Hematopoietic multipotent progenitor cell treated with erythropoietin and hydrocortisone succinate and interleukin-3 and kit ligand, for 8 days (in vitro differentiated cells): ENCODE measurements around the gene PLEK2.
A peak's percentile ranks its signal among the peaks of the same experiment; 100 is the strongest.
"Not testable (repeated sequence)": the region's sequence is repeated elsewhere in the genome, so short reads cannot be mapped to it uniquely, and the experiment has no call there.

ENCODE experiments used
- DNase-seq: peaks from one replicate; pipeline ENCODE4 v3.0.0-alpha.2; 2015

Gene PLEK2

DNA sequence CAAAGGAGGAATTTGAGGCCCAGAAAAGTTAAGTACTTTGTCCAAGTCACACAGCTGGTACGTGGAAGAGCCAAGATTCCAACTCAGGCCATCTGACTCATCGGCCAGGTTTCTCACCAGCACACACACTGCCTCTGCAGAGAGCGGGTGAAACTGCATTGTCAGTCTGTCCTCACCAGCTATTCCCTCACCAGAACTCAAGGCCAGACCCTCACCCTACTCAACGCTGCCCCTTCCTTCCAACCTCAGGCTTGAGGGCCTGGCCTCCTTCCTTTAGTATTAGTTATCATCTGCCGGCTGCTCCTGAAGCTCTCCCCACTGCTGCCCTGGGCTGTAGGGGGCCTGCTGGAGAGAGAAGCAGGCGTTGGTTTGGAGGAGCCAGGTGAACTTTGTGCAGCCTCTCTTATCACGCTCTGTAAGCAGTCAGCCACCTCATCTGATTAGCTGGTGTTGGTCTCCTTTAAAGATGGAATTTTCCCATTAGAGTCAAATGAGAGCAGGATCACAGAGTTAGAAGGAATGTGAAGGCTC is 16.6 kb upstream of the PLEK2 start:
- DNase-seq: no peak

DNA sequence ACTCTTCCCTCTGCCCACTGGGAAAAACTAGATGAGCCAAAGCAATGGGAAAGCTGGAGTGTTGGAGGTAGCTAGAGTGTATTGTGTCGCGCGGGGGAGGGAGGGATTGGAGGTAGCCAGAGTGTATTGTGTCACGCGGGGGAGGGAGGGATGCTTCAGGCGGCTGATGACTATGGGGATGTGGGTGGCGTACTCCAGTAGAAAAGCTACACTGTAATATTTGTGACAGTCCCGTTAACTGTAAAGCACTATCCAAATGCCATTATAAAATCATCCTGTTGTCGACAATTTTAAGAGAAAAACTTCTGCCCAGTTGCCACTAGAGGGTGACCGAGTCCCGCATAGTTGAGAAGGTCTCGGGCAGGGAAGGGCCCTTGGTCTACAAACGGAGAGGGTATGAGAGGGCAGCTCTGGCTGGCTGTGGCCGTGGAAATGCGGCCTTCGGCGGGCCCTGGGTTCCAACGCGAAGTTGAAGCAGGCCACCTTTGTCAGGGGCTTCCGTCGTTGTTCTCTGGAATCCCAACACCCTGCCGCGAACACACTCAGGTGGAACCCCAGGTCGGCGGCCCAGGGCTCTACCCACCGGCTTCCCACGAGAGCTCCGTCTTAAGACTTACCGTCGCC is 15.1 kb upstream of the PLEK2 start:
- peak; percentile 86 for DNase-seq

DNA sequence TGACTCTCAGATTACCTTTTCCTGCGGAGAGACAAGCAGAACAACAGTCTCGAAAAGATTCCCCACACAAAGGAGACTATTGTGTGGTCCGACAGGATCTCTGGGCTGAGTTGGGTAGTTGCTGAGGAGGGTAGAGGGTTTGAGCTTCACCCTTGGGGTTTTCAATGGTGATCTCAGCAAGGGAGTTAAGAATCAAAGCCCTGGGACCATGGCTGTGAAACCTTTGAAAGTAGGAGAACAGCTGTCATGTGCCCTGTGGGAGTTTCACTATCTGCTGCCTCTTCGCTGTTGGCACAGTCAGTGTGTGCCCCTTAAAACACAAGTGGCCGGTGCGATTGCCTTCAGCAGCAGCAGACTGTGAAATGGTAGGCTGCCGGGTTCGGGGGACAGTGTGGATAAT is 14.2 kb upstream of the PLEK2 start:
- DNase-seq: no peak

DNA sequence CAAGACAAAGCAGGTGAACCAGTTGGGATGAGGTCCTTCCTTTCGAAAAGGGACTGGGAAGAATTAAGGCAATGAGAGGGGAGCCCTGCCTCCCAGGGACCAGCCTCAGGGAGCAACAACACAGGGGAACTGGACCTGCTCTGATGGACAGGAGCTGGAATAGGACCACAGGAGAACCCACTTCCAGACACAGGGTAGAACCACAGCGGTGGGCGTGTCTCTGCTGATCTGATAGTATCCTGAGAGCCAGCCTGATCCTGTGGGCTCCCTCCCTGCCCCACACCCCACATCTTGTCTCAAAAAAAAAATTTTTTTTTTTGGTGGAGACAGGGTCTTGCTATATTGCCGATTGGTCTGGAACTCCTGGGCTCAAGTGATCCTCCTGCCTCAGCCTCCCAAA is 13.6 kb upstream of the PLEK2 start:
- DNase-seq: peak; percentile 50

DNA sequence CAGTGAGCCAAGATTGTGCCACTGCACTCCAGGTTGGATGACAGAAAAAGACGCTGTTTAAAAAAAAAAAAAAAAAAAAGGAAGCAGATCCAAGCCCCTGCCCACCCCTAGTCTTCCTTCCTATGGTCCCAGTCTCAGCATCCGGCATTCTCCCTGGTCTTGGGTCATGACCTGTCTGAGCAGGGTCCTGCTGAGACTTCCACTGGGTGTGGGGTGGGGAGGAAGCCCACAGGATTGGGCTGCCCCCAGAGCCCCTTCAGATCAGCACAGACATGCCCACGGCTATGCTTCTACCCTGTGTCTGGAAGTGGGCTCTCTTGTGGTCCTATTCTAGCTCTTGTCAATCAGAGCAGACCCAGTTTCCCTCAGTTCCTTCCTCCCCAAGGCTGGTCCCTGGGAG is 12.6 kb upstream of the PLEK2 start:
- no peak for DNase-seq

DNA sequence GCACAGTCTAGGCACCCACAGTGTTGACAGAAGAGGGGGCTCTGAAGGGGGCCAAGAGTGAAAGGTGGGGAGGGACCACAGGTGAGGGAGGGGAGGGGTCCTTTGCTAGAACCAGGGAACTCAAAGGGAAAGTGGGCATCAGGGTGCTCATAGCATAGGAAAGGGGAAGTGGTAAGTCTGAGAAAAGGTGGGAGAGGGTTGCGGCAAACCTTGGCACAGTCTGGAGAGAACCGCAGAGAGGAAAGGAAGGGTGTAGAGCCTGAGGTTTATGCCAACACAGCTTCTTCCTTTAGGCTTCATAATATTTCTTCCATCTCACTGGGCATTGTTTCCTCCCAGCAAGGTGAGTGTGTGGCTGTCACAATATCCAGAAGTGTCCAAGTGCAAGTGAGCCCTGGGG is 11.5 kb upstream of the PLEK2 start:
- peak; percentile 44 for DNase-seq

DNA sequence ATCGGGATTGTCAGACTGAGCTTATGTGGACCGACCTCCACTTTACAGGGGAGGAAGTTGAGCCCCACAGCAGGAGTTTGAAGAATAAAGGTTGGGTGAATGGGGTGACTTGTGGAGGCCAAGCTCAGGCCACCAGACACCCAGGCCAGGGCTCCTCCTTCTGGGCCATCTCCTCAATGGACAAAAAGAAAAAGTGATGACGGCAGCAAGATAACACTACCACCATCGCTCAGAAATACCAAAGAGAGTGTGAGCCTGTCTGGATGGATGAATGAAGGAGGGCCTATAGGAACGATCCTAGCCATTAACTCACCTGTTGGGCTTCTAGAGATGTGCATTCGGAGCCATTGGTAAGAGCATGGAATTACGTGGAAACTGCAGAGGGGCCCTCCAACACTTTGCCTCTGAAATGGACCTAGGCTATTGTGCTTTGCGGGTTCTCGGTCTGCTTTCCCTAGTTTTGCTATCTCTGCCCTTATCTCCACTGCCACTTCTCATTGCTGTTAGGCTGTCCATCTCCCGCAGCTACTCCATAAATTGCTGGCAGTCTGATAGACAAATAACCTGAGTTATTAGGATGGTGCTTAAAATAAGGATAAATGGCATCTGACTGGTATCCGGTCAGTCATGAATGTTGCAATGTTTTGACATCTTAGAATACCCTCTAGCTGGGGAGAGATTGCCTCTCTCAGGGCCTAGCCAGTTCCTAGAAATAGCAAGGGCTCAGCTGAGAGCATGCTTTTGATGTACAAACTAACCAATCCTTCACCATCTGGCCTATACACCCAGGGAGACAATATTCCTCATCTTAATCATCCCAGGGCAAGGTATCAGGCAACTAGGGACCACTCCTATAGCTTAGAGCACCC is 9.6 kb upstream of the PLEK2 start:
- no peak for DNase-seq

DNA sequence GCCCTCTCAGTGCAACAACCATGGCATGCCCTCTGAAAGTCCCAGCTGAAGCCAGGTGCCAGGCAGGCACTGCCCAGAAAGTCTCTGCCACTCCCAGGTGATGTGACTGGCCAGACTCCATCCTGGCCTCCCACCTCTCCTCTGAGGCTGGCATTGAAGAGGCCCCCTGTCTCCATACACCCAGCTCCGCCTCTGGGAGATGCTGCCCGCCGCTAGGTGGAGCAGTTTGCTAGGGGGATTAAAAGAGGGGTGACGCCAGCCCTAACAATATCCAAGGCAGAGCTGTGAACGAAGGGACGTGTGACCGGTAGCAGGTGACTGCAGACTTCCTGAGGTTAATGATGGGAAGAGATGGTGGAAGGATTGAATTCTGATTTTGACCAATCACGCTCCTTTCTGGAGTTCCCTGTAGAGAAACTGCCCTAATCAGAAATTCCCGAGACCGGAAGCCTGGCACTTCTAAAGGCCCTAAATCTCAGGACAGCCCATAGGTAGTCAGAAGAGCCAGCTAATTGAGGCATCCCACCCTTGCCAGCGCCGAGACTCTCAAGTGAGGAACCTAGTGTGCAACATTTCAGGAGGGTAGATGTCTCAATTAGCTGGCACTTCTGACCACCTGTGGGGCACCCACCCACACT is 8.3 kb upstream of the PLEK2 start:
- DNase-seq: peak; percentile 76

DNA sequence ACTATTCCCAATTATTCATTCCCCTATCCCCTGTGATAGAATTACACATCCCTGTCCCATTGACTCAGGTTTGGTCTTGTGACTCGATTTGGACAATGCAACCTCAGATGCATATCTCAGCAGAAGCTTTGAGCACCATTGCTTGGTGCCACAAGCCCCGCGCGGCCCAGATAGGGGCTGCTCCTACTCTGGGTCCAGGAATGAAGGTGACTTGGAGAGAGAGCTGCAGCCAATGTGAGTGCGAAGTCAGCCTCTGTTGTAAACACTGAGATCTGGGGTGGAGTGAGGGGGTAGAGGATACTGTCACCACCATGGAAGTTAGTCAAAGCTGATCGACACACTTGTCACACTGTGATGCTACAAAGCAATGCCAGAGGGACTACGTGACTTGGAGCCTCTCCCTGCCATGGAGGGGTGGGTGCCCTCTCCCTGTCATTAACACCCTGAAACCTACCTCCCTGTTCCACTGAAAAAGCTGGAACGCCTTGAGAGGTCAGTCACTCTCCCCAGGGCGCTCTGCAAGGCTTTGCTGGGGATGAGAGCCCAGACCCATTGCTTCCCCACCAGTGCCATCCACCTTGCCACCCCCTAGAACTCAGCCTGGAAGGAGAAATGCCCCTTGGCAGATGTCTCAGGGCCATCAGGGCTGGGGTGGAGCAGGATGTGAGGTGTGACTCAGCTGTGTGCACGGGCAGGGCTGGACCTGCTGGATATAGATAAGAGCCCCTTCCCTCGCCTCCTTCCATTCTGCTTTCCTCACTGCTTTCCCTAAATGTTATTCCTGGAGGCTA is 6.6 kb upstream of the PLEK2 start:
- DNase-seq: peak; percentile 95

DNA sequence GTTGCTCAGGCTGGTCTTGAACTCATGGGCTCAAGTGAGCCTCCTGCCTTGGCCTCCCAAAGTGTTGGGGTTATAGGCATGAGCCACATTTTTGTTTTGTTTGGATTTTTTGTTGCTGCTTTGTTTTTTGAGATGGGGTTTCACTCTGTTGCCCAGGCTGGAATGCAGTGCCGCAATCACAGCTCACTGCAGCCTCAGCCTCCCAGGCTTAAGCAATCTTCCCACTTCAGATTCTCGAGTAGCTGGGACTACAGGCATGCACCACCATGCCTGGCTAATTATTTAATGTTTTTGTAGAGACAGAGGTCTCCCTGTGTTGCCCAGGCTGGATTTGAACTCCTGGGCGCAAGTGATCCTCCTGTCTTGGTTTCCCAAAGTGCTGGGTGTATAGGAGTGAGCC is 5.7 kb upstream of the PLEK2 start:
- DNase-seq: no peak

DNA sequence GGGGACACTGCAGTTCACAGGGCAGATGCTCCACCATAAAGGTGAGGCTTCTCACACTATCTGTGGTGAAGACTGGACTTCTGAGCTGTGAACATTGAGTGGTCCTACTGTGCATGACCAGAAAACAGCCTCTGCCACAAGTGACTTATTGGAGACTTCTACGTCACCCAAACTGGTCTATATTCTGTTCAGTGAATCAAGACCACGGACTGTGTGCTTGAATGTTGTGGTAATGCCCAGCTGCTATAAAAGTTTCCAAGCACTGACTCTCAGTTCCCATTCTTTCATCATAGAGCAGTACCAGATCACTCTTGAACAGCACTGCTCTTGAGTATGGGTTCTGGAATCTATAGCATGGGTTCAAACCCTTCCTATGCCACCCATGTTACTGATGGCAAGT is 4.8 kb upstream of the PLEK2 start:
- no peak for DNase-seq

DNA sequence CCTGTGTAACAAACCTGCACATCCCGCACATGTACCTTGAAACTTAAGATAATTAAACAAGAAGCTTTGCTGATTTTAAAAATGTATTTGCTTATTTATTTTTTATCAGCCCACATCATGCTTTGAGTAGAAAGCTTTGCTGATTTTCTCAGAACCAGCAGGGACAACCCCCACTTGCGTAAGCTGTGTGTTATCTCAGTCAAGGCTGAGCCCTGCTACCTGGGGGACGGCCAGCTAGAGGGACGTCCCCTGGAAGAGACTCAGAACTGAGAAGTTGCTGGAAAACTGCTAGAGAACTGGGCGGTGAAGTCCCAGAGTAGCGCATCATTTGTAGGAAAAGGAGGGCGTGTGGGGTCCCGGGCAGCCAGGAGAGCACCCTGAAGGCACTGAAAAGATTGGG is 4.1 kb upstream of the PLEK2 start:
- DNase-seq: peak; percentile 86

DNA sequence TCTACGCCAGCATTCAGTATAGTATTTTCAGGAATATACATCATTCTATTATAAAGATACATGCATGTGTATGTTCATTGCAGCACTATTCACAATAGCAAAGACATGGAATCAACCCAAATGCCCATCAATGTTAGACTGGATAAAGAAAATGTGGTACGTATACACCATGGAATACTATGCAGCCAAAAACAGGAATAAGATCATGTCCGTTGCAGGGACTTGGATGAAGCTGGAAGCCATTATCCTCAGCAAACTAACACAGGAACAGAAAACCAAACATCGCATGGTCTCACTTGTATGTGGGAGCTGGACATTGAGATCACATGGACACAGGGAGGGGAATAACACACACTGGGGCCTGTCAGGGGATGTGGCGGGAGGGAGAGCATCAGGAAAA is 3.6 kb upstream of the PLEK2 start:
- DNase-seq: not testable (repeated sequence)

DNA sequence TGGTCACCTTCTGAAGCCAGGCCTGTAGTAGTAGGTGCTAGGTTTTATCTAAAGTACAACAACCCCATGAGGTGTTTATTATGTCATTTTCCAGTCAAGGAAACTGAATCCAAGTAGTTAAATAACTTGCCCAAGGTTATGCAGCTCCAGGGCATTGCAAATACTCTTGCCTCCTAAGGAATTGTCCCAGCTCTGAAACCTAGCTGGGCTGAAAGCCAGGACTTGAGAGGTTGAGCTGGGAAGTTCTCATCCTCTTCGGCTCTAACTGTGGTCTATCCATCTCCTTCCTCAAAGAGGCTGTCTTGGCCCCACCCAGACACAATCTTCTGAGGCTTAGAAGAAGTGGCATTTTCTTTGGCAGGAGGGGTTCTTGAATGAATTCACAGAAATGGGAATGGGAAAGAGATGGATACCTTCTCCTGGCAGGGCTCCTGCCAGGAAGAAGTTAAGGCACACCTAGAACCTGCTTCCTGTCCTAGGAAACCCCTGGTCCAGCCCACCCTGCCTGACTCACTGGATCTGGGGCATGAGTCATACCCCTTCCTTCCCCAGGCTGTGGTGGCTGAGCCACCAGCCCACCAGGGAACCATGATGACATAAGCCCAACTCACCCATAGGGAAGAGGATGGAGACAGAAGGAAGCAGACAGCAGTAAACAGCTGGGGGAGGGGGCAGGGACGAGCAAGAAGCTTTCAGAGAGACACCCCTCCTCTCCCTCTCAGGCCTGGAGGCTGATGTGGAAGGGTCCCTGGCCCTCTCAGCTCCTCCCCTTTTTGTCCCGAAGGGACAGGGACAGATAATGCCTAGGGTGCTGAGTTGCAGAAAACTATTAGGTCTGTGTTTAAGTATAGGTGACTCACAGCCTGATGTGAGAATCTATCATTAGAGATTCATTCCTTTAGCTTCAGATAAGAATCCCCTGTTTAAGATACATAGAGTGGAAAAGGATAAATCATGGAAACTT is 2.1 kb upstream of the PLEK2 start:
- DNase-seq: peak; percentile 58

DNA sequence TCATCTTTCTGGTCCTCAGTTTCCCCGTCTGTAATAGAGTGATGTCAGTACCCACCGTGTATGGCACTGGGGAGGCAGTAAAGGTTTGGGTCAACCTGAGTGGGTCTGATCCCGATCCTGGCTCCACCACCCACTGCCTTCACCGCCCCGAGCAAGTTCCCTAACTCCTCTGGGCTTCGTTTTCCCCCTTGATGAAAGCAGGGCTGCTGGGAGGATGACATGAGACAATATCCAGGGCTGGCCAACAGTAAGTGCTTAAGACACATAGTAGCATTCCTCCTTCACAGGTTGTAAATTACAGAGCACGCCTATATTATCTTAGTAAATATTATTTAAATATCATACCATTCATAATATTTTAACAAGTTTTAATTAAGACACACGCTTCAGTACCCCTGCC is 595 bp downstream of the PLEK2 start:
- no peak for DNase-seq

DNA sequence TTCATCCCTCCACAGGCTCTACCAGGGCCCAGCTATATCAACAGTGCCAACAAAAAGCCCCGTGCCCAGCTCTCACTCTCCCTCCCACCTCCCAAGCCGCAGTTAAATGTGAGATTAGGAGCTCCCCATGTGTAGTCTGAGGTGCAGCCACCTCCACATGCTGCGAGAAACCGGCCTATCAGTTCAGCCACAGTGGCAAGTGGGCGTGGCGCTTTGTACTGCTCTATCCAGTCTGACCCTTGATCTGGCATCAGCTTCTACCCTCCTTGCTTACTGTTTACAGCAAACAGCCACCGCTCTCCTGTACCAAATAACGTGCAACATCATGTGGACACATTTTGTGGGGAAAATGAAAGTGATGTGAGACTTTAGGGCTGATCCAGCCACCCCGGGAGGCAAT is 1.7 kb downstream of the PLEK2 start:
- peak; percentile 94 for DNase-seq

DNA sequence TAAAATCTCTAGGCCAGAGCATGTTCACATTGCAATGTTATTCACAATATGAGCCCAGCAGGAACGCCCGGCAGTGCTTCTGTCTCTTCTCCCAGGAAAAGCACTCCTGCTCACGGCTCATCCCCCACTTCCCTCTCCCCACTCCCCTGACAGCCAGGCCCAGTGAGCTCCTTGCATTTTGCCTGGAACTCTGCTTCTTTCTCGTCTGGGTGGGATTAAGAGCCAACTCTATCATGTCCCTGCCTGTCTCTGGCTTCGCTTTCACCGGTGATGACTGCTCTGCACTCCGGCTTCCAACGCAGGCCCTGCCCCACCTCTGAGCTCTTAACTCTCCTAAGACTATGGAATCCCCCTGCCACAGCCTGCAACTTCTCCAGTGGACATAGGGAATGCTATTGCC is 2.5 kb downstream of the PLEK2 start:
- no peak for DNase-seq

DNA sequence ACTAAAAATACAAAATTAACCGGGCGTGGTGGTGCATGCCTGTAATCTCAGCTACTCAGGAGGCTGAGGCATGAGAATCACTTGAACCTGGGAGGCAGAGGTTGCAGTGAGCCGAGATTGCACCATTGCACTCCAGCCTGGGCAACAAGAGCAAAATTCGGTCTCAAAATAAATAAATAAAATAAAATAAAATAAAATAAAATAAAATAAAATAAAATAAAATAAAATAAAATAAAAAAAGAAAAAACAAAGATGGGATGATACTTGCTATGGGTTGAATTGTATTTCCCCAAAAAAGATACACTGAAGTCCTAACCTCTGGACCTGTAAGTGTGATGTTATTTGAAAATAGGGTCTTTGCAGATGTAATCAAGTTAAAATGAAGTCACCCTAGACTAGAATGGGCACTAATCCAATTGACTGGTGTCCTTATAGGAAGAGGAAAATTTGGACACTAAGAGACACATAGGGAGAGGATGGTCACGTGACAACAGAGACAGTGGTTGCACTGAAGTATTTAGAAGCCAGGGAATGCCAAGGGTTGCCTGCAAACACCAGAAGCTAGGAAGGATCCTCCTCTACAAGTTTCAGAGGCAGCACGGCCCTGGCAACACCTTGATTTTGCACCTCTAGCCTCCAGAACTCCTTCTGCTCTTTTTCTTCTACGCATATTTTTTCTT is 3.7 kb downstream of the PLEK2 start:
- not testable (repeated sequence) for DNase-seq

DNA sequence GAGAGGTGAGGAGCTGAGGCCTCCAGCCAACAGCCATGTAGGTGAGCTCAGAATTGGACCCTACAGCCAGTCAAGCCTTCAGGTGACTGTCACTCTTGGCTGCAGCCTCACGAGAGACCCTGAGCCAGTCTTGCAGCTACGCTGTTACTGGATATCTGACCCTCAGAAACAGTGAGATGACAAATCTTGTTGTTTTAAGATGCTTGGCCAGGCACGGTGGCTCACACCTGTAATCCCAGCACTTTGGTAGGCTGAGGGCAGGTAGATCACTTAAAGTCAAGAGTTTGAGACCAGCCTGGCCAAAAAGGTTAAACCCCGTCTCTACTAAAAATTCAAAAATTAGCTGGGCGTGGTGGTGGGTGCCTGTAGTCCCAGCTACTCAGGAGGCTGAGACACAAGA is 6.2 kb downstream of the PLEK2 start:
- no peak for DNase-seq

DNA sequence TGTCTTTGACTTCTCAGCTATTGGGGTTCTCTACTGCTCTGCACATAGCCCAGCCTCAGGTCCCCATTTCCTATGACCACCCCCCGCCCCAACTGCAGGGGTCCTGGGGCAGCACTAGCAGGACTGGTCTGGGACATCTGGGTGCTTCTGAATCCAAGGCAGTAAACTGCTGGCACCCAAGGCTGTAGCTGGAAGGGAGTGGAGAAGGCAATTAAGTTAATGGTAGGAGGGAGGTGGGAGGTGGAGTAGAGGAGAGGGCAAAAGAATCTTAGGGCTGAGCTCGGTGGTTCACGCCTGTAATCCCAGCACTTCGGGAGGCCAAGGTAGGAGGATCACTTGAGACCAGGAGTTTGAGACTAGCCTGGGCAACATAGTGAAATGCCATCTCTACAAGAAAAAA is 11.5 kb downstream of the PLEK2 start:
- no peak for DNase-seq

DNA sequence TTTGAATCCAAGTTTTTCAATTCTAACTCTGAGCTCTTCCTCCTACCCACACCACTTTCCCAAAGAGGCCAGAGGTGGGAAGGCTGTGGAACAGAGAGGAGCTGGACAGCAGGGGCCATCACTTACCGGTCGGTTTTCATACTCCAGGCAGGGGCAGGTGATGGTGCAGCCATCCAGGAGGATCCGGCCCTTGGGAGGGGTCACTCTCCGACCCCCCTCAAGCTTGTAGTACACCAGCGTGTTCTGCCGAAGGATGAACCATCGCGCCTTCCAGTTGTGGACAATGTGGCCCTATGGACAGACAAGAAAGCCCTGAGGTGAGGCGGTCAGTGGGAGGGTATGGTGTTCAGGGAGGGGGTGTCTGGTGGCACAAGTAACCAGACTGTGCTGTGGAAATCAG is 14.4 kb downstream of the PLEK2 start:
- no peak for DNase-seq
